ENCODE data around the gene AQP12A.

- TF ChIP-seq CTCF (IDR thresholded peaks at IDR 0.05) (no peak; the same call in 1 of the 2 replicates), POLR2AphosphoS5 (IDR thresholded peaks at IDR 0.05; ENCODE audit: low read depth, low read length) (no peak)
These were observed 42.3 kb downstream of the AQP12A start for GRCh38 chr2:240733803-240734495.
